A549 (cell line): ENCODE results near the gene PFN3.

Experiments used
- BHLHE40 ChIP-seq: IDR thresholded peaks from 2 replicates; pipeline ENCODE4 v1.6.1; 2012; ENCODE audit warnings: low read depth, low read length, inconsistent platforms
- CBX8 ChIP-seq: fragments of 200-600 bp; sonication (generic); IDR thresholded peaks from 2 replicates; pipeline ENCODE4 v1.6.1; 2016
- EP300 ChIP-seq, 2 experiments: fragments of >200 bp; sonication (Bioruptor Twin); formaldehyde crosslinking; IDR thresholded peaks; 2 replicates in 1 of 2; 3 replicates in 1 of 2; pipeline ENCODE4 v1.6.1; 2016 to 2017
- FOXS1 ChIP-seq: fragments of 250-450 bp; sonication (Bioruptor Pico); IDR thresholded peaks from 2 replicates; pipeline ENCODE4 v1.5.0; 2020; ENCODE audit warnings: mild to moderate bottlenecking, moderate library complexity
- MAFK ChIP-seq: fragments of 450-650 bp; IDR thresholded peaks from 2 replicates; pipeline ENCODE4 v1.6.1; 2014; ENCODE audit not compliant: partially characterized antibody
- POLR2A ChIP-seq: IDR thresholded peaks from 2 replicates; pipeline ENCODE4 v1.6.1; 2012; ENCODE audit warnings: mild to moderate bottlenecking, low read length
- RAD21 ChIP-seq, 2 experiments: fragments of >200 bp in 1 of 2; sonication (Bioruptor Twin) in 1 of 2; formaldehyde crosslinking in 1 of 2; IDR thresholded peaks in 1 of 2; conservative IDR thresholded peaks in 1 of 2; 2 replicates in 1 of 2; 3 replicates in 1 of 2; pipeline ENCODE4 v1.6.1; 2012 to 2018; ENCODE audit warnings: inconsistent platforms in 1 of 2
- RCOR1 ChIP-seq: fragments of 150-350 bp; IDR thresholded peaks from 2 replicates; pipeline ENCODE4 v1.6.1; 2014; ENCODE audit warnings: antibody characterized with exemption, low read length, low read depth
- RFX5 ChIP-seq: fragments of 450-650 bp; IDR thresholded peaks from 2 replicates; pipeline ENCODE4 v1.7.1; 2014; ENCODE audit warnings: antibody characterized with exemption, mild to moderate bottlenecking, moderate library complexity
- TF ChIP-seq, protein P1 (sequence below): fragments of >200 bp; sonication (Bioruptor Twin); formaldehyde crosslinking; IDR thresholded peaks from 3 replicates; pipeline ENCODE4 v1.5.1; 2016
- TF ChIP-seq, protein P2 (sequence below): fragments of 200-600 bp; sonication (generic); IDR thresholded peaks from 2 replicates; pipeline ENCODE4 v1.6.1; 2016; ENCODE audit warnings: antibody characterized with exemption, mild to moderate bottlenecking, moderate library complexity

DNA sequence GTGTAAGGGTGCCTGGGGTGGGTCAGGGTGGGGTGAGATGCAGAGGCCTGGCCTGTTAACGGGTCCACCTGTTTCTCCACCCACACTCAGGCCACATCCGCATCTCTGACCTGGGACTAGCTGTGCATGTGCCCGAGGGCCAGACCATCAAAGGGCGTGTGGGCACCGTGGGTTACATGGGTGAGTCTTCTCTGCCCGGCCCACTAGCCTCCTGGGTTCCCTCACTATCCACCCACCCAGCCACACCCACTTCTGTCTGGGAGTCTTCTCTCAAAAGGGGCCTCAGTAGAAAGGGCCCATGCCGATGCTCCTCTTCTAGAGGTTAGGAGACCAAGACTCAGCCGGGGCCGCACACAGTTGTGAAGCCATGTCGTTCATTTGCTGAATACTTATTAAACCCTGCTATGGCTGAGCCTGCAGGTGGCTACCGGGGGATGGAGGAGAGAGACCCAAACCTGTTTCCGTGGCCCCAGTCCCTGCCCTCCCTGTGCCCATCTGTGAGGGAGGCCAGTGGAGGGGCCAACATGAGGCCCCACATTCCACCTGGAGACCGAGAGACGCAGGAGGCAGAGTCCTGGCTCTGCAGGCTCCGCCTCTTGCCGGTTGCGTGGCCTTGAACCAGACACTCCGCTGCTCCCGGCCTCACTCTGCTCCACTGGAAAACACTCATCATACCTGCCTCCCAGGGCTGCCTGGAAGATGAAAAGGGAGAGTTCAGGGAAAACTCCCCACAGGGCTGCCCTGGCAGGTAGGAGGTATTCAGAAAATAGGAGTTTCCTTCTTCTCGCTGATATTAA is 34.7 kb upstream of the PFN3 start:
- TF ChIP-seq, protein P1, sequence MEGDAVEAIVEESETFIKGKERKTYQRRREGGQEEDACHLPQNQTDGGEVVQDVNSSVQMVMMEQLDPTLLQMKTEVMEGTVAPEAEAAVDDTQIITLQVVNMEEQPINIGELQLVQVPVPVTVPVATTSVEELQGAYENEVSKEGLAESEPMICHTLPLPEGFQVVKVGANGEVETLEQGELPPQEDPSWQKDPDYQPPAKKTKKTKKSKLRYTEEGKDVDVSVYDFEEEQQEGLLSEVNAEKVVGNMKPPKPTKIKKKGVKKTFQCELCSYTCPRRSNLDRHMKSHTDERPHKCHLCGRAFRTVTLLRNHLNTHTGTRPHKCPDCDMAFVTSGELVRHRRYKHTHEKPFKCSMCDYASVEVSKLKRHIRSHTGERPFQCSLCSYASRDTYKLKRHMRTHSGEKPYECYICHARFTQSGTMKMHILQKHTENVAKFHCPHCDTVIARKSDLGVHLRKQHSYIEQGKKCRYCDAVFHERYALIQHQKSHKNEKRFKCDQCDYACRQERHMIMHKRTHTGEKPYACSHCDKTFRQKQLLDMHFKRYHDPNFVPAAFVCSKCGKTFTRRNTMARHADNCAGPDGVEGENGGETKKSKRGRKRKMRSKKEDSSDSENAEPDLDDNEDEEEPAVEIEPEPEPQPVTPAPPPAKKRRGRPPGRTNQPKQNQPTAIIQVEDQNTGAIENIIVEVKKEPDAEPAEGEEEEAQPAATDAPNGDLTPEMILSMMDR, result no peak
- TF ChIP-seq POLR2A (no peak), BHLHE40 (no peak), RCOR1 (no peak), RFX5 (no peak), CBX8 (no peak), MAFK (no peak), EP300 (IDR thresholded peaks at IDR 0.05) (no peak), FOXS1 (CRISPR knock-in tag) (no peak), RAD21 (conservative IDR thresholded peaks at IDR 0.05 in 1 of 2, IDR thresholded peaks at IDR 0.05 in 1 of 2) (no peak)
- TF ChIP-seq, protein P2, sequence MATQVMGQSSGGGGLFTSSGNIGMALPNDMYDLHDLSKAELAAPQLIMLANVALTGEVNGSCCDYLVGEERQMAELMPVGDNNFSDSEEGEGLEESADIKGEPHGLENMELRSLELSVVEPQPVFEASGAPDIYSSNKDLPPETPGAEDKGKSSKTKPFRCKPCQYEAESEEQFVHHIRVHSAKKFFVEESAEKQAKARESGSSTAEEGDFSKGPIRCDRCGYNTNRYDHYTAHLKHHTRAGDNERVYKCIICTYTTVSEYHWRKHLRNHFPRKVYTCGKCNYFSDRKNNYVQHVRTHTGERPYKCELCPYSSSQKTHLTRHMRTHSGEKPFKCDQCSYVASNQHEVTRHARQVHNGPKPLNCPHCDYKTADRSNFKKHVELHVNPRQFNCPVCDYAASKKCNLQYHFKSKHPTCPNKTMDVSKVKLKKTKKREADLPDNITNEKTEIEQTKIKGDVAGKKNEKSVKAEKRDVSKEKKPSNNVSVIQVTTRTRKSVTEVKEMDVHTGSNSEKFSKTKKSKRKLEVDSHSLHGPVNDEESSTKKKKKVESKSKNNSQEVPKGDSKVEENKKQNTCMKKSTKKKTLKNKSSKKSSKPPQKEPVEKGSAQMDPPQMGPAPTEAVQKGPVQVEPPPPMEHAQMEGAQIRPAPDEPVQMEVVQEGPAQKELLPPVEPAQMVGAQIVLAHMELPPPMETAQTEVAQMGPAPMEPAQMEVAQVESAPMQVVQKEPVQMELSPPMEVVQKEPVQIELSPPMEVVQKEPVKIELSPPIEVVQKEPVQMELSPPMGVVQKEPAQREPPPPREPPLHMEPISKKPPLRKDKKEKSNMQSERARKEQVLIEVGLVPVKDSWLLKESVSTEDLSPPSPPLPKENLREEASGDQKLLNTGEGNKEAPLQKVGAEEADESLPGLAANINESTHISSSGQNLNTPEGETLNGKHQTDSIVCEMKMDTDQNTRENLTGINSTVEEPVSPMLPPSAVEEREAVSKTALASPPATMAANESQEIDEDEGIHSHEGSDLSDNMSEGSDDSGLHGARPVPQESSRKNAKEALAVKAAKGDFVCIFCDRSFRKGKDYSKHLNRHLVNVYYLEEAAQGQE, result no peak
